GM18498 (cell line): Measurements from ENCODE around the gene EPHB2.
"Not testable (repeated sequence)": the region's sequence is repeated elsewhere in the genome, so short reads cannot be mapped to it uniquely, and the experiment has no call there.

Experiments
- ATAC-seq: cut with Tn5 transposase; IDR thresholded peaks from one replicate; pipeline ENCODE4 v1.9.1; 2021; ENCODE audit warnings: mild to moderate bottlenecking, moderate library complexity; ENCODE audit not compliant: unreplicated experiment

Gene EPHB2

GRCh38 chr1:22831729-22832413, 121.2 kb downstream of the EPHB2 start:
- ATAC-seq: no peak

DNA sequence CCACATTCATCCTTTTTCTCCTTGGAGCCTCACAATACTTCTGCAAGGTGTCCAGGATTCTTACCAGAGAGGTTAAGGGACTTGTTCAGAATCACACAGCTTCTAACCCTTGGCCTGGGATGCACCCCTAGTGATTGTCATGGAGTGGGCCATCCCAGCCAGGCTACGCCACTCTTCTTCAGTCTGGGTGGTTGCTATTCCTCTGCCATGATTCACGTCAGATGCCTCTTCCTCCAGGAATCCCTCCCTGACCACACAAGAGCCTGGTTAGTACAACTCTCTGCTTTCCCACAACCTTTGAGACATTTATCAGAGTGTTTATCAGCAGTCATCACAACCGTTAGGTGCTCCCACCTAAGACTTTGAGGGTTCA, 121.8 kb downstream of the EPHB2 start:
- ATAC-seq: no peak

GRCh38 chr1:22833699-22834098, 123.1 kb downstream of the EPHB2 start:
- ATAC-seq: no peak

- ATAC-seq: not testable (repeated sequence)
These were observed 123.8 kb downstream of the EPHB2 start for GRCh38 chr1:22834420-22834819.

- ATAC-seq: no peak
These were observed 125.1 kb downstream of the EPHB2 start for GRCh38 chr1:22835636-22836319.

DNA sequence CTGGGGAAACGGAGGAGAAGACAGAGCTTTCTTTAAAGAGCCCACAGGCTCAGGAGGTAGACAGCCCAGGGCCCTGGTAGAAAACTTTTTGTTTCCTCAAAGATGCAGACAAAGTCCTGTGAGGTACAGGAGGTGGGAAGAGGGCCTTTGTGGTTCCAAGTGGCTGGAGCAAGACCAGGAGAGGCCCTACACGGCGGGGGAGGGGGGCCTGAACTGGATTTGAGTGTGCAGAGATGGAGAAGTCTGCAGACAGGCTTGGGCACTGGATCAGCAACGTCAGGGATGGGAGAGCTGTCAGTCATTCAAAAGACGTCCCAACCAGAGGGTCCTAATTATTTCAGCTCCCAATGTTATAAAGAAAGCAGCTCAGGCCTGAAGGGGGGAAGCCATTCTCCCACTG, 126.2 kb downstream of the EPHB2 start:
- no peak for ATAC-seq

DNA sequence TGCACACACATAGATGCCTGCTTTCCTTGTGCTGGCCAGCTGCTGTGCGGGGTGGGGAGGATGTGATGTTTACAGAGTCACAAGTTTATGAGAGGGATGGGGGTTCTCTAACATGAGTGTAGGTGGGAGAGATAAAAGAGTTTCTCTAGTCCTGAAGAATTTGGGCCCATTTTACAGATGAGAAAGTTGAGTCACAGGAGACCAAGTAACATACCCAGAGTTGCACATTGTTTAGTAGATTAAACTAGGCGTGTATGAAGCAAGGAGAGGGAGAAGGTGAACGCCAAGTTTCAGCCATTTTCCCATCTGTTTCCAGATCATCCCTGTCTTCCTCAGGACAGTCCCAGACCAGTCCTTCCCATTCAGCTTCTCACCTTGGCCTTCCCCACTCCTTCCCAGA, 126.7 kb downstream of the EPHB2 start:
- ATAC-seq: no peak

- no peak for ATAC-seq
These were observed 128.3 kb downstream of the EPHB2 start for GRCh38 chr1:22838965-22839364.

GRCh38 chr1:22839806-22840205, 129.2 kb downstream of the EPHB2 start:
- no peak for ATAC-seq

GRCh38 chr1:22841142-22841541, 130.5 kb downstream of the EPHB2 start:
- no peak for ATAC-seq

DNA sequence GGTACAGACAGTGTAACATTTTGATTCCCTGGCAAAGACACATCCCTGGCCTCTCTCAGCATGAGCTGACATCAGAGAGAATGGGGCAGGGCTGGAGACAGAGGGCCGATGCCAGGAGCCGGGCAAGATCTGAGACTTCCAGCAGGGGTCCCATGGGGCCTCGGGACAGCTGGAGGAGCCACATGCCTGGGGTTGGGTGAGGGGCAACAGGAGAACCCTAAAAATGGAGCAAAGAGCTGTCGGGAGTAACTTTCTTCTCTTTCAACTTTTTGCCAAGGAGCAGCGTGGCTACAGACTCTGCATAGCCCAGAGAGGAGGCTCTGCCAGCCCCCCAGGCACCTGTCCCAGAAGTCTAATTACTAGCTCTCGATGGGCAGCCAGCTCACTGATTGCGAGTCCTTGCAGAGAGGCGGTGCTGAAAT, 131.2 kb downstream of the EPHB2 start:
- no peak for ATAC-seq

- not testable (repeated sequence) for ATAC-seq
These were observed 133.0 kb downstream of the EPHB2 start for GRCh38 chr1:22843441-22844183.

DNA sequence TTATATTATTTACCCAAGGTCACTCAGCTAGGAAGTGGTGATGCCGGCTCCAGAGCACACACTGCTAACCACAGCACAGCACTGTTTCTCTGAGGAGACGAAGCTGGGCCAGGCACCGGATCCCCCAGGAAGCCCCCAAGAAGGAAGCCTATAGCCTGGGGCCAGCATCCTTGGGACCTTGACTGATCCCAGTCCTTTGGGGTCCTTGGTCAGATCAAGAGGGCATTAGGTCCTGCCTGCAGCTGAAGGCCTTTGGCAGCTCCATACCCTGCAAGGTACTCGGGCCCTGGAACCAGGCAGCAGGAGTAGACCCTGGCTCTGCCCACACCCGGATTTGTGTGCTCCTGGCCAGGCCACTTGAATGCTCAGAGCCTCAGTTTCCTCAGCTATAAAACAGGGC, 134.0 kb downstream of the EPHB2 start:
- ATAC-seq: no peak

DNA sequence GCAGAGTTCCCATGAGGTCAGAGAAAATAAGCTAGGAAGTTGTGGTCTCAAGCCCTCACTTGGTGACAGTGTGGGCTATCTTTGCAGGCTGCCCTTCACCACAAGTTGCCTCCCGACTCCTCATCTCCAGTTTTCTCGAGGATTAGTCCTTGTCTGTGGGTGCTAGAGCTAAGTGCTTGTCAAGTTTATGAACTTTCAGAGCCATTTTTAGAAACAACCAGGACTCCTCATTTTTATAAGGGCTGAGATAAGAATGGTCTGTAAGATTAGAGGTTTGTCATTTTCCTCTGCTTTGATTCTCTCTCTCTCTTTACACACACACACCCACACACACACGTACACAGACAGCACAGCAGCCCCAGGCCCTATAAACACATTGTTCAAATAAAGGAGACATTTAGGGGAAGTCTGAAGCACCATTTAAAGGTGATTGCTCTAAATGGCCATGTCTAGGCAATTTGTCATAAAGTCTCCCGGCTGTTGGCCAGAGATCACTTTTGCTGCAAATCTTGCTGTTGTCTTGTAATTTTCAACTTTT, 134.8 kb downstream of the EPHB2 start:
- ATAC-seq: no peak

DNA sequence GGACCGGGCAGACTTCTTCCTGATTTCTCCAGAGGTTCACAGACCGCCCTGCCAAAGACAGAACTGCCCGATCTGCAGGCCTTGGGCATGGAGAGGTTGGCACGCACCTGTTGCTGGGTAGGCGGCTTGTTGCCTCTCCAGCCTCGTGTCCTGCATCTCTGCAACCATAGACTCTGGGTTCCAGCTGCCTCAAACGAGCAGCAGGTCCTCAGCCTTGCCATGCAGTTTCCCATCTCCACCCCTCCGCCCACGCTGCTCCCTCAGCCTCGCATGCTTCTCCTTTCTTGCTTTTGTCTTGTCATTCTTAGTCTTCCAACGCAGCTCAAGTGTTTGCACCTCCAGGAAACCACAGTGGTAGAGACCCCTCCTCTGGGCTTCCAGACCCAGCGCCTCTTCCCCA, 135.8 kb downstream of the EPHB2 start:
- no peak for ATAC-seq

- no peak for ATAC-seq
These were observed 136.6 kb downstream of the EPHB2 start for GRCh38 chr1:22847249-22847648.

DNA sequence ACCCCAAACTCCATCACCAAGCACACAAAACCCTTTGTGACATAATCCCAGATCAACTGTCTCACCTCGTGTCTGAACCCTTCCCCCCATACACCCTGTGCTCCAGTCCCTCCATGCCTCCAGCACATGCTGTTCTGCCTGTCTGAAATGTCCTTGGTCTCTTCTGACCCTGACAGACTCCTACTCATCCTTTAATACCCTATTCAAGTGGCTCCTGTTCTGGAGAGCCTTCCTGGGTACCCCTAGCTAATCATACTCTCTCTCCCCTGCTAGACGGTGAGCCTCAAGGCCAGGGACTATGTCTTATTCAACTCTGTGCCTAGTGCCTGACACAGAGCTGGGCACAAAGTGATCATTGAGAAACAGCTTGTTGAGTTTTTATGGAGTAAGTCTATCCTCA, 137.1 kb downstream of the EPHB2 start:
- no peak for ATAC-seq

DNA sequence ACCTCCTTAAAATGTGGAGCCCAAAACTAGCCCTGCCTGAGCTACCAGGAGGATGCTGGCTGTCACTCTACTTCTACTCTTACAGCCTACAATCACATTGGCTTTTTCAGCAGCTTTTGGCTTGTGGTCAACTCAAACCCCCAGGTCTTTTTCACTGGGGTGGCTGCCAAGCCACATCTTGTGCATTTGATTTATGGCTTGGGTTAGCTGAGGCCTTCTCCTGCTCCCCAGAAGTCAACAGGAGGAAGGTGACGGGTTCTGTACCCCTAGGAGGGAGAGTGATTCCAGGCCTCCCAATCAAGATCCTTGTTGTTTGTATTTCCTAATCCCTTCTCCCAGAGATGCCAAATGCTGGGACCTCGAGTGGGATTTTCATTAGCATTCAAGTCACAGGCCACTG, 137.8 kb downstream of the EPHB2 start:
- ATAC-seq: no peak

DNA sequence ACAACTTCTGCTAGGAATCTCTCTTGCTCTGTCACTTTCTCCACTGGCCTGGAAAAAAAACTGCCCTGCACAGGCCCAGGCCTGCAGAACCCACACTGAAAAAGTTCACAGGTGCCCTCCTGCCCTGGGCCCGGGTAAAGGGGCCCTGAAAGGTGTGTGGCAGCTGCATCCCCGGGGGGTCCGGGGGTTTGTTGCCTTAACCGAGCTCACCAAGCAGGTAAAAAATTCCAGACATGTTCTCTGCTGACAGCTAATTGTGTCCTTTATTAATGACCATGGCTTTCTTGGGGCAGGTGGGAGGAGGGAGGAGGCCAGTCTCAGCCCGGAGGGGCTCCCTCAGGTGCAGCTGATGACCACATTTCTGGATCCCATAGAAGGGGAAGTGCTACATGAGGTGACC, 139.1 kb downstream of the EPHB2 start:
- ATAC-seq: no peak

- ATAC-seq: no peak
These were observed 139.6 kb downstream of the EPHB2 start for GRCh38 chr1:22850281-22850680.

- ATAC-seq: no peak
These were observed 140.0 kb downstream of the EPHB2 start for GRCh38 chr1:22850681-22851080.

DNA sequence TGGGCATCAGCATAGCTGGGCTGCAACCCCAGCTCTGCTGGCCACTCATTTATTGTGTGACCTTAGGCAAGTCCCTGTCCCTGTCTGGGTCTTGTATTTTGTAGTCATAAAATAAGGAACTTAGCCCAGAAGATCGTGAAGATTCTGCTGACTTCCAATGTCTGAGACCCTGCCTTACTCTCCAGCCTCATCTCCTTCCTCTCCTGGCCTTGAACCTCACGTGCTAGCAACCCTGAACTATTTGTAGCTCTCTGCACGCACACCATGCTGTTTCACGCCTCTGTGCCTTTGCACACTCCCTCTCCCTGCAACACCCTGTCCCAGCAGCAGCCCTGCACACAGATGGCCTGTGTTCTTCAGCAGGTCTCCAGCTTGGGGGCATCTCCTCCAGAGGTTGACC, 140.9 kb downstream of the EPHB2 start:
- ATAC-seq: no peak
